GM12878 (cell line): ENCODE results near the gene POLR1G. TPM values are rescaled to one million over a fixed set of nuclear protein-coding genes. Genes with fewer than 3 reads are reported as not detected.

ENCODE experiments used
- BCL3 ChIP-seq: IDR thresholded peaks from 2 replicates; pipeline ENCODE4 v1.6.1; 2011; ENCODE audit warnings: borderline replicate concordance, low read depth, mild to moderate bottlenecking, moderate library complexity, low read length; ENCODE audit not compliant: insufficient read depth, poor library complexity, severe bottlenecking
- CBX3 ChIP-seq: fragments of 200-600 bp; sonication (generic); IDR thresholded peaks from 2 replicates; pipeline ENCODE4 v1.6.1; 2016; ENCODE audit warnings: low read depth, borderline replicate concordance
- IRF4 ChIP-seq: IDR thresholded peaks from 2 replicates; pipeline ENCODE4 v1.6.1; 2011; ENCODE audit warnings: low read depth, low read length
- IRF5 ChIP-seq: fragments of 450-650 bp; IDR thresholded peaks from 2 replicates; pipeline ENCODE4 v1.6.1; 2017; ENCODE audit warnings: borderline replicate concordance
- MXI1 ChIP-seq: fragments of 150-350 bp; IDR thresholded peaks from 2 replicates; pipeline ENCODE4 v1.6.1; 2011; ENCODE audit warnings: low read depth, mild to moderate bottlenecking, inconsistent platforms, low read length, improper control_type of control experiment
- NFIC ChIP-seq: IDR thresholded peaks from 2 replicates; pipeline ENCODE4 v1.6.1; 2012; ENCODE audit warnings: low read depth, mild to moderate bottlenecking, inconsistent platforms, low read length, moderate library complexity
- NFYA ChIP-seq: IDR thresholded peaks from 2 replicates; pipeline ENCODE4 v1.6.1; 2011; ENCODE audit warnings: low read depth, mild to moderate bottlenecking, low read length, improper control_type of control experiment, borderline replicate concordance
- PBX3 ChIP-seq: IDR thresholded peaks from 2 replicates; pipeline ENCODE4 v1.6.1; 2011; ENCODE audit warnings: mild to moderate bottlenecking, low read depth, low read length, moderate library complexity; ENCODE audit not compliant: insufficient replicate concordance
- PML ChIP-seq: IDR thresholded peaks from 2 replicates; pipeline ENCODE4 v1.6.1; 2012; ENCODE audit warnings: low read length, inconsistent platforms
- SPI1 ChIP-seq: IDR thresholded peaks from 2 replicates; pipeline ENCODE4 v1.6.1; 2011; ENCODE audit warnings: low read depth, mild to moderate bottlenecking, low read length, moderate library complexity, borderline replicate concordance; ENCODE audit not compliant: insufficient read depth
- ZZZ3 ChIP-seq: IDR thresholded peaks from 2 replicates; pipeline ENCODE4 v1.6.1; 2011; ENCODE audit warnings: low read depth; ENCODE audit not compliant: control insufficient read depth, insufficient read length
- polyA plus RNA-seq, 11 experiments: library from polyadenylated mRNA; depleted of rRNA in 4 of 11; unstranded in 6 of 11; stranded (reverse) in 5 of 11; fragments of >200 nt; fragmentation: Nextera tagmentation in 4 of 11; fragmentation: Illumina TruSeq in 1 of 11; extraction: Ambion mirVana in 4 of 11; extraction: Trizol in 1 of 11; gene quantifications; 1 replicate in 1 of 11; 2 replicates in 10 of 11; pipeline versions ENCODE4 v1.2.1 to v1.2.3, GENCODE V29; 2011 to 2016; ENCODE audit warnings: inconsistent platforms in 2 of 11, missing spikeins in 2 of 11, low read depth in 1 of 11
- total RNA-seq, 4 experiments: library from RNA; depleted of rRNA in 3 of 4; stranded (reverse); fragments of >200 nt in 3 of 4; fragmentation: Illumina TruSeq in 1 of 4; extraction: Trizol in 1 of 4; gene quantifications; 2 replicates each; pipeline versions ENCODE4 v1.2.1 to v1.2.3, GENCODE V29; 2013 to 2021
- TF ChIP-seq, protein P1 (sequence below): IDR thresholded peaks from 2 replicates; pipeline ENCODE4 v1.6.1; 2012; ENCODE audit warnings: mild to moderate bottlenecking, low read depth, low read length
- TF ChIP-seq, protein P2 (sequence below): IDR thresholded peaks from 2 replicates; pipeline ENCODE4 v1.6.1; 2012; ENCODE audit warnings: improper control_type of control experiment, low read depth, low read length; ENCODE audit not compliant: insufficient replicate concordance

The POLR1G gene
- total and polyA plus RNA-seq, 10 of the 15 experiments (the other 5 are each of a cell fraction or from before 2014, with no cell fraction given), result 2.0 to 30.9 (median 20.5) TPM

GRCh38 chr19:45455707-45456499, 49.5 kb downstream of the POLR1G start (continued):
- TF ChIP-seq IRF5 (no peak), SPI1 (no peak), IRF4 (no peak), PML (no peak), NFYA (no peak), CBX3 (no peak), NFIC (no peak; the same call in 1 of the 2 replicates), PBX3 (no peak), BCL3 (no peak), MXI1 (no peak), ZZZ3 (no peak)
- TF ChIP-seq, protein P1, sequence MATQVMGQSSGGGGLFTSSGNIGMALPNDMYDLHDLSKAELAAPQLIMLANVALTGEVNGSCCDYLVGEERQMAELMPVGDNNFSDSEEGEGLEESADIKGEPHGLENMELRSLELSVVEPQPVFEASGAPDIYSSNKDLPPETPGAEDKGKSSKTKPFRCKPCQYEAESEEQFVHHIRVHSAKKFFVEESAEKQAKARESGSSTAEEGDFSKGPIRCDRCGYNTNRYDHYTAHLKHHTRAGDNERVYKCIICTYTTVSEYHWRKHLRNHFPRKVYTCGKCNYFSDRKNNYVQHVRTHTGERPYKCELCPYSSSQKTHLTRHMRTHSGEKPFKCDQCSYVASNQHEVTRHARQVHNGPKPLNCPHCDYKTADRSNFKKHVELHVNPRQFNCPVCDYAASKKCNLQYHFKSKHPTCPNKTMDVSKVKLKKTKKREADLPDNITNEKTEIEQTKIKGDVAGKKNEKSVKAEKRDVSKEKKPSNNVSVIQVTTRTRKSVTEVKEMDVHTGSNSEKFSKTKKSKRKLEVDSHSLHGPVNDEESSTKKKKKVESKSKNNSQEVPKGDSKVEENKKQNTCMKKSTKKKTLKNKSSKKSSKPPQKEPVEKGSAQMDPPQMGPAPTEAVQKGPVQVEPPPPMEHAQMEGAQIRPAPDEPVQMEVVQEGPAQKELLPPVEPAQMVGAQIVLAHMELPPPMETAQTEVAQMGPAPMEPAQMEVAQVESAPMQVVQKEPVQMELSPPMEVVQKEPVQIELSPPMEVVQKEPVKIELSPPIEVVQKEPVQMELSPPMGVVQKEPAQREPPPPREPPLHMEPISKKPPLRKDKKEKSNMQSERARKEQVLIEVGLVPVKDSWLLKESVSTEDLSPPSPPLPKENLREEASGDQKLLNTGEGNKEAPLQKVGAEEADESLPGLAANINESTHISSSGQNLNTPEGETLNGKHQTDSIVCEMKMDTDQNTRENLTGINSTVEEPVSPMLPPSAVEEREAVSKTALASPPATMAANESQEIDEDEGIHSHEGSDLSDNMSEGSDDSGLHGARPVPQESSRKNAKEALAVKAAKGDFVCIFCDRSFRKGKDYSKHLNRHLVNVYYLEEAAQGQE, result no peak
- TF ChIP-seq, protein P2, sequence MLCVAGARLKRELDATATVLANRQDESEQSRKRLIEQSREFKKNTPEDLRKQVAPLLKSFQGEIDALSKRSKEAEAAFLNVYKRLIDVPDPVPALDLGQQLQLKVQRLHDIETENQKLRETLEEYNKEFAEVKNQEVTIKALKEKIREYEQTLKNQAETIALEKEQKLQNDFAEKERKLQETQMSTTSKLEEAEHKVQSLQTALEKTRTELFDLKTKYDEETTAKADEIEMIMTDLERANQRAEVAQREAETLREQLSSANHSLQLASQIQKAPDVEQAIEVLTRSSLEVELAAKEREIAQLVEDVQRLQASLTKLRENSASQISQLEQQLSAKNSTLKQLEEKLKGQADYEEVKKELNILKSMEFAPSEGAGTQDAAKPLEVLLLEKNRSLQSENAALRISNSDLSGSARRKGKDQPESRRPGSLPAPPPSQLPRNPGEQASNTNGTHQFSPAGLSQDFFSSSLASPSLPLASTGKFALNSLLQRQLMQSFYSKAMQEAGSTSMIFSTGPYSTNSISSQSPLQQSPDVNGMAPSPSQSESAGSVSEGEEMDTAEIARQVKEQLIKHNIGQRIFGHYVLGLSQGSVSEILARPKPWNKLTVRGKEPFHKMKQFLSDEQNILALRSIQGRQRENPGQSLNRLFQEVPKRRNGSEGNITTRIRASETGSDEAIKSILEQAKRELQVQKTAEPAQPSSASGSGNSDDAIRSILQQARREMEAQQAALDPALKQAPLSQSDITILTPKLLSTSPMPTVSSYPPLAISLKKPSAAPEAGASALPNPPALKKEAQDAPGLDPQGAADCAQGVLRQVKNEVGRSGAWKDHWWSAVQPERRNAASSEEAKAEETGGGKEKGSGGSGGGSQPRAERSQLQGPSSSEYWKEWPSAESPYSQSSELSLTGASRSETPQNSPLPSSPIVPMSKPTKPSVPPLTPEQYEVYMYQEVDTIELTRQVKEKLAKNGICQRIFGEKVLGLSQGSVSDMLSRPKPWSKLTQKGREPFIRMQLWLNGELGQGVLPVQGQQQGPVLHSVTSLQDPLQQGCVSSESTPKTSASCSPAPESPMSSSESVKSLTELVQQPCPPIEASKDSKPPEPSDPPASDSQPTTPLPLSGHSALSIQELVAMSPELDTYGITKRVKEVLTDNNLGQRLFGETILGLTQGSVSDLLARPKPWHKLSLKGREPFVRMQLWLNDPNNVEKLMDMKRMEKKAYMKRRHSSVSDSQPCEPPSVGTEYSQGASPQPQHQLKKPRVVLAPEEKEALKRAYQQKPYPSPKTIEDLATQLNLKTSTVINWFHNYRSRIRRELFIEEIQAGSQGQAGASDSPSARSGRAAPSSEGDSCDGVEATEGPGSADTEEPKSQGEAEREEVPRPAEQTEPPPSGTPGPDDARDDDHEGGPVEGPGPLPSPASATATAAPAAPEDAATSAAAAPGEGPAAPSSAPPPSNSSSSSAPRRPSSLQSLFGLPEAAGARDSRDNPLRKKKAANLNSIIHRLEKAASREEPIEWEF, result no peak
